HepG2 (cell line): ENCODE data around the gene OS9. TPM values are rescaled to one million over a fixed set of nuclear protein-coding genes. Genes with fewer than 3 reads are reported as not detected.
A peak's percentile ranks its signal among the peaks of the same experiment; 100 is the strongest.

Source experiments
- ATAD3A ChIP-seq: sonication (generic); formaldehyde crosslinking; IDR thresholded peaks from 2 replicates; pipeline ENCODE4 v1.4.0; 2020; ENCODE audit warnings: missing genetic modification reagents
- CHCHD3 ChIP-seq: sonication (generic); formaldehyde crosslinking; IDR thresholded peaks from 2 replicates; pipeline ENCODE4 v1.8.0; 2022; ENCODE audit warnings: mild to moderate bottlenecking, missing genetic modification reagents, moderate library complexity
- DMAP1 ChIP-seq: IDR thresholded peaks from 2 replicates; pipeline ENCODE4 v1.6.1; 2016
- GATAD1 ChIP-seq: IDR thresholded peaks from 2 replicates; pipeline ENCODE4 v1.6.1; 2016; ENCODE audit warnings: missing genetic modification reagents, missing compliant biosample characterization
- HOXA9 ChIP-seq: sonication (generic); formaldehyde crosslinking; IDR thresholded peaks from 2 replicates; pipeline ENCODE4 v1.8.1; 2022; ENCODE audit warnings: missing genetic modification reagents, mild to moderate bottlenecking, moderate library complexity, borderline replicate concordance
- IRF2 ChIP-seq: IDR thresholded peaks from 2 replicates; pipeline ENCODE4 v1.6.1; 2018; ENCODE audit warnings: missing genetic modification reagents, missing compliant biosample characterization
- ISL2 ChIP-seq: sonication (generic); formaldehyde crosslinking; IDR thresholded peaks from 2 replicates; pipeline ENCODE4 v1.5.0; 2020; ENCODE audit warnings: missing genetic modification reagents
- NKX3-1 ChIP-seq: sonication (generic); formaldehyde crosslinking; IDR thresholded peaks from 2 replicates; pipeline ENCODE4 v1.5.0; 2020; ENCODE audit warnings: missing genetic modification reagents
- PRMT3 ChIP-seq: sonication (generic); formaldehyde crosslinking; IDR thresholded peaks from 2 replicates; pipeline ENCODE4 v1.8.1; 2022; ENCODE audit warnings: low read depth, mild to moderate bottlenecking, moderate library complexity, missing genetic modification reagents, borderline replicate concordance
- RNF2 ChIP-seq: fragments of 450-650 bp; conservative IDR thresholded peaks from 2 replicates; pipeline ENCODE4 v1.6.1; 2016; ENCODE audit warnings: low read depth
- RORA ChIP-seq: sonication (generic); formaldehyde crosslinking; IDR thresholded peaks from 2 replicates; pipeline ENCODE4 v1.5.0; 2020; ENCODE audit warnings: mild to moderate bottlenecking, missing genetic modification reagents, moderate library complexity
- TCF12 ChIP-seq, 2 experiments: fragments of 450-650 bp in 1 of 2; sonication (generic) in 1 of 2; formaldehyde crosslinking in 1 of 2; IDR thresholded peaks; 2 replicates each; pipeline versions ENCODE4 v1.6.1 to v1.8.0; 2017 to 2022; ENCODE audit warnings: antibody characterized with exemption in 1 of 2, mild to moderate bottlenecking in 1 of 2, missing genetic modification reagents in 1 of 2, moderate library complexity in 1 of 2
- ZFP1 ChIP-seq: IDR thresholded peaks from 2 replicates; pipeline ENCODE4 v1.6.1; 2016
- ZFP62 ChIP-seq: sonication (generic); formaldehyde crosslinking; IDR thresholded peaks from 2 replicates; pipeline ENCODE4 v1.4.0; 2020; ENCODE audit warnings: missing genetic modification reagents
- ZKSCAN5 ChIP-seq: sonication (generic); formaldehyde crosslinking; IDR thresholded peaks from 2 replicates; pipeline ENCODE4 v1.5.1; 2020; ENCODE audit warnings: mild to moderate bottlenecking, missing genetic modification reagents
- ZNF256 ChIP-seq: sonication (generic); formaldehyde crosslinking; conservative IDR thresholded peaks from 2 replicates; pipeline ENCODE4 v1.4.0; 2020; ENCODE audit warnings: missing genetic modification reagents
- ZNF383 ChIP-seq: sonication (generic); formaldehyde crosslinking; IDR thresholded peaks from 2 replicates; pipeline ENCODE4 v1.4.0; 2020; ENCODE audit warnings: missing genetic modification reagents, mild to moderate bottlenecking, borderline replicate concordance
- ZNF543 ChIP-seq: sonication (generic); formaldehyde crosslinking; IDR thresholded peaks from 2 replicates; pipeline ENCODE4 v1.4.0; 2020; ENCODE audit warnings: mild to moderate bottlenecking, missing genetic modification reagents
- ZNF552 ChIP-seq: sonication (generic); formaldehyde crosslinking; IDR thresholded peaks from 2 replicates; pipeline ENCODE4 v1.9.0; 2022; ENCODE audit warnings: missing genetic modification reagents, mild to moderate bottlenecking, borderline replicate concordance
- polyA plus RNA-seq, 8 experiments: library from polyadenylated mRNA; depleted of rRNA in 3 of 8; stranded (reverse) in 7 of 8; unstranded in 1 of 8; fragments of >200 nt; fragmentation: Illumina TruSeq in 4 of 8; extraction: Trizol in 4 of 8; gene quantifications; 2 replicates each; pipeline versions ENCODE4 v1.2.1 to v1.2.3, GENCODE V29; 2011 to 2016; ENCODE audit warnings: low read depth in 4 of 8, missing spikeins in 1 of 8, mixed read lengths in 1 of 8; ENCODE audit not compliant: insufficient read depth in 1 of 8
- total RNA-seq, 5 experiments: library from RNA; depleted of rRNA; stranded (reverse); fragments of >200 nt; fragmentation: Illumina TruSeq; extraction: Trizol; gene quantifications; 2 replicates each; pipeline ENCODE4 v1.2.3, GENCODE V29; 2016; ENCODE audit warnings: low read depth in 1 of 5
- TF ChIP-seq, protein P1 (sequence below): sonication (generic); formaldehyde crosslinking; IDR thresholded peaks from 2 replicates; pipeline ENCODE4 v1.5.1; 2020; ENCODE audit warnings: mild to moderate bottlenecking, missing genetic modification reagents, moderate library complexity
- TF ChIP-seq, protein P2 (sequence below): sonication (generic); formaldehyde crosslinking; IDR thresholded peaks from 2 replicates; pipeline ENCODE4 v1.4.0; 2020; ENCODE audit warnings: missing genetic modification reagents
- TF ChIP-seq, protein P3 (sequence below): sonication (generic); formaldehyde crosslinking; IDR thresholded peaks from 2 replicates; pipeline ENCODE4 v1.4.0; 2020; ENCODE audit warnings: missing genetic modification reagents

Gene OS9
- total and polyA plus RNA-seq, 2 of the 13 experiments (the other 11 are each of a cell fraction or from before 2014, with no cell fraction given), result 156 to 206 TPM

- TF ChIP-seq ZNF383 (CRISPR knock-in tag) (no peak), CHCHD3 (CRISPR knock-in tag) (no peak), ZNF552 (CRISPR knock-in tag) (0 out of 2 replicates have a peak, but pooled peaks have one; percentile 61), ZNF543 (CRISPR knock-in tag) (0 out of 2 replicates have a peak, but pooled peaks have one; percentile 33), HOXA9 (CRISPR knock-in tag) (peak; percentile 67; the same call in 1 of the 2 replicates), NKX3-1 (CRISPR knock-in tag) (no peak), GATAD1 (CRISPR knock-in tag) (no peak), ZNF256 (no peak), RORA (CRISPR knock-in tag) (no peak), RNF2 (no peak; the same call in 1 of the 2 replicates), ZFP1 (CRISPR knock-in tag) (no peak), PRMT3 (CRISPR knock-in tag) (no peak), DMAP1 (CRISPR knock-in tag) (peak; percentile 51; the same call in 1 of the 2 replicates), ZFP62 (CRISPR knock-in tag) (no peak), ISL2 (CRISPR knock-in tag) (peak; percentile 55; the same call in 1 of the 2 replicates), IRF2 (CRISPR knock-in tag) (no peak), ZKSCAN5 (CRISPR knock-in tag) (no peak), TCF12 (IDR thresholded peaks at IDR 0.05) (no peak), TCF12 (CRISPR knock-in tag; IDR thresholded peaks at IDR 0.05) (no peak), ATAD3A (CRISPR knock-in tag) (no peak)
- TF ChIP-seq, protein P1, sequence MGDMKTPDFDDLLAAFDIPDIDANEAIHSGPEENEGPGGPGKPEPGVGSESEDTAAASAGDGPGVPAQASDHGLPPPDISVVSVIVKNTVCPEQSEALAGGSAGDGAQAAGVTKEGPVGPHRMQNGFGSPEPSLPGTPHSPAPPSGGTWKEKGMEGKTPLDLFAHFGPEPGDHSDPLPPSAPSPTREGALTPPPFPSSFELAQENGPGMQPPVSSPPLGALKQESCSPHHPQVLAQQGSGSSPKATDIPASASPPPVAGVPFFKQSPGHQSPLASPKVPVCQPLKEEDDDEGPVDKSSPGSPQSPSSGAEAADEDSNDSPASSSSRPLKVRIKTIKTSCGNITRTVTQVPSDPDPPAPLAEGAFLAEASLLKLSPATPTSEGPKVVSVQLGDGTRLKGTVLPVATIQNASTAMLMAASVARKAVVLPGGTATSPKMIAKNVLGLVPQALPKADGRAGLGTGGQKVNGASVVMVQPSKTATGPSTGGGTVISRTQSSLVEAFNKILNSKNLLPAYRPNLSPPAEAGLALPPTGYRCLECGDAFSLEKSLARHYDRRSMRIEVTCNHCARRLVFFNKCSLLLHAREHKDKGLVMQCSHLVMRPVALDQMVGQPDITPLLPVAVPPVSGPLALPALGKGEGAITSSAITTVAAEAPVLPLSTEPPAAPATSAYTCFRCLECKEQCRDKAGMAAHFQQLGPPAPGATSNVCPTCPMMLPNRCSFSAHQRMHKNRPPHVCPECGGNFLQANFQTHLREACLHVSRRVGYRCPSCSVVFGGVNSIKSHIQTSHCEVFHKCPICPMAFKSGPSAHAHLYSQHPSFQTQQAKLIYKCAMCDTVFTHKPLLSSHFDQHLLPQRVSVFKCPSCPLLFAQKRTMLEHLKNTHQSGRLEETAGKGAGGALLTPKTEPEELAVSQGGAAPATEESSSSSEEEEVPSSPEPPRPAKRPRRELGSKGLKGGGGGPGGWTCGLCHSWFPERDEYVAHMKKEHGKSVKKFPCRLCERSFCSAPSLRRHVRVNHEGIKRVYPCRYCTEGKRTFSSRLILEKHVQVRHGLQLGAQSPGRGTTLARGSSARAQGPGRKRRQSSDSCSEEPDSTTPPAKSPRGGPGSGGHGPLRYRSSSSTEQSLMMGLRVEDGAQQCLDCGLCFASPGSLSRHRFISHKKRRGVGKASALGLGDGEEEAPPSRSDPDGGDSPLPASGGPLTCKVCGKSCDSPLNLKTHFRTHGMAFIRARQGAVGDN (CRISPR knock-in tag), result peak; percentile 86
- TF ChIP-seq, protein P2, sequence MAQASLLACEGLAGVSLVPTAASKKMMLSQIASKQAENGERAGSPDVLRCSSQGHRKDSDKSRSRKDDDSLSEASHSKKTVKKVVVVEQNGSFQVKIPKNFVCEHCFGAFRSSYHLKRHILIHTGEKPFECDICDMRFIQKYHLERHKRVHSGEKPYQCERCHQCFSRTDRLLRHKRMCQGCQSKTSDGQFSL (CRISPR knock-in tag), result no peak; the same call in 1 of the 2 replicates
- TF ChIP-seq, protein P3, sequence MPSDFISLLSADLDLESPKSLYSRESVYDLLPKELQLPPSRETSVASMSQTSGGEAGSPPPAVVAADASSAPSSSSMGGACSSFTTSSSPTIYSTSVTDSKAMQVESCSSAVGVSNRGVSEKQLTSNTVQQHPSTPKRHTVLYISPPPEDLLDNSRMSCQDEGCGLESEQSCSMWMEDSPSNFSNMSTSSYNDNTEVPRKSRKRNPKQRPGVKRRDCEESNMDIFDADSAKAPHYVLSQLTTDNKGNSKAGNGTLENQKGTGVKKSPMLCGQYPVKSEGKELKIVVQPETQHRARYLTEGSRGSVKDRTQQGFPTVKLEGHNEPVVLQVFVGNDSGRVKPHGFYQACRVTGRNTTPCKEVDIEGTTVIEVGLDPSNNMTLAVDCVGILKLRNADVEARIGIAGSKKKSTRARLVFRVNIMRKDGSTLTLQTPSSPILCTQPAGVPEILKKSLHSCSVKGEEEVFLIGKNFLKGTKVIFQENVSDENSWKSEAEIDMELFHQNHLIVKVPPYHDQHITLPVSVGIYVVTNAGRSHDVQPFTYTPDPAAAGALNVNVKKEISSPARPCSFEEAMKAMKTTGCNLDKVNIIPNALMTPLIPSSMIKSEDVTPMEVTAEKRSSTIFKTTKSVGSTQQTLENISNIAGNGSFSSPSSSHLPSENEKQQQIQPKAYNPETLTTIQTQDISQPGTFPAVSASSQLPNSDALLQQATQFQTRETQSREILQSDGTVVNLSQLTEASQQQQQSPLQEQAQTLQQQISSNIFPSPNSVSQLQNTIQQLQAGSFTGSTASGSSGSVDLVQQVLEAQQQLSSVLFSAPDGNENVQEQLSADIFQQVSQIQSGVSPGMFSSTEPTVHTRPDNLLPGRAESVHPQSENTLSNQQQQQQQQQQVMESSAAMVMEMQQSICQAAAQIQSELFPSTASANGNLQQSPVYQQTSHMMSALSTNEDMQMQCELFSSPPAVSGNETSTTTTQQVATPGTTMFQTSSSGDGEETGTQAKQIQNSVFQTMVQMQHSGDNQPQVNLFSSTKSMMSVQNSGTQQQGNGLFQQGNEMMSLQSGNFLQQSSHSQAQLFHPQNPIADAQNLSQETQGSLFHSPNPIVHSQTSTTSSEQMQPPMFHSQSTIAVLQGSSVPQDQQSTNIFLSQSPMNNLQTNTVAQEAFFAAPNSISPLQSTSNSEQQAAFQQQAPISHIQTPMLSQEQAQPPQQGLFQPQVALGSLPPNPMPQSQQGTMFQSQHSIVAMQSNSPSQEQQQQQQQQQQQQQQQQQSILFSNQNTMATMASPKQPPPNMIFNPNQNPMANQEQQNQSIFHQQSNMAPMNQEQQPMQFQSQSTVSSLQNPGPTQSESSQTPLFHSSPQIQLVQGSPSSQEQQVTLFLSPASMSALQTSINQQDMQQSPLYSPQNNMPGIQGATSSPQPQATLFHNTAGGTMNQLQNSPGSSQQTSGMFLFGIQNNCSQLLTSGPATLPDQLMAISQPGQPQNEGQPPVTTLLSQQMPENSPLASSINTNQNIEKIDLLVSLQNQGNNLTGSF (CRISPR knock-in tag), result no peak
Observed at GRCh38 chr12:57765003-57765697, 71.2 kb downstream of the OS9 start (continued).
